Activated CD4-positive, CD25-positive, alpha-beta regulatory T cell (primary cell): ENCODE data around the gene SSBP3.

Source experiments
- DNase-seq, 4 experiments: peaks; one replicate each; lab custom pipeline; 2025; lab: John Stamatoyannopoulos, UW

Gene SSBP3

DNA sequence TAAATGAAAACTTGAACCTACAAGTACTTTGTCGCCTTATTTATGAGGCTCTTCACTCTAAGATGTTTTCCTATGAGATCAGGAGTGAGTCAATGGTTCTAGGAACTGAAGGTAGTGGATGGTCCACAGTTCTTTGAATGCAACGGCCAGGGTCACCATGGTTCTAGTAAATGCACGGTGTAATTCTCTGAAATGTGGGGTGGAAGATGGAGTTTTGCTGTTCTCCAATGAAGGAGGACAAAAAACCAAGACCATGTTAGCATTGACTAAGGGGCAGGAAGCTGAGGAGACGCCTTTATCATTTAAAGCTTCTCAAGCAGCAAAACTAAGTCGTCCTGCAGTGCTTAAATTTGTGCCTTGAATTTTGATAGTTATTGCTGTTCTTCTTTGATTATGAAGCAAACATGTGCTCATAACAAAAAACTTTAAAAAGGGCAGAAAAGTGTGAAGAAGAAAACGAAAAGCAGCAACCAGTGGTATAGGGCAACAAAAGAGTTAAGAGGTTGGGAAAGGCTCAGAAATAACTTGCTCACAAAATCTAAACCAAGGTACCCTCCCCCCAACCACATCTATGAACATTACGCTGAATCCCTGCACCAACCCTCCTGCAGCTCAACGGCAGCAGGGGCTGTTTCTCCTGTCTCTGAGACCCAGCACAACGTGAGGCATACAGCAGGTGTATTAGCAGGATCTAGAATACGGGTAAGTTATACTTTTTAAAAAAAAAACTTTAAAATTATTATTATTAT, 121.2 kb downstream of the SSBP3 start:
- no peak for DNase-seq

- DNase-seq: no peak
These were observed 122.4 kb downstream of the SSBP3 start for GRCh38 chr1:54283635-54284385.

DNA sequence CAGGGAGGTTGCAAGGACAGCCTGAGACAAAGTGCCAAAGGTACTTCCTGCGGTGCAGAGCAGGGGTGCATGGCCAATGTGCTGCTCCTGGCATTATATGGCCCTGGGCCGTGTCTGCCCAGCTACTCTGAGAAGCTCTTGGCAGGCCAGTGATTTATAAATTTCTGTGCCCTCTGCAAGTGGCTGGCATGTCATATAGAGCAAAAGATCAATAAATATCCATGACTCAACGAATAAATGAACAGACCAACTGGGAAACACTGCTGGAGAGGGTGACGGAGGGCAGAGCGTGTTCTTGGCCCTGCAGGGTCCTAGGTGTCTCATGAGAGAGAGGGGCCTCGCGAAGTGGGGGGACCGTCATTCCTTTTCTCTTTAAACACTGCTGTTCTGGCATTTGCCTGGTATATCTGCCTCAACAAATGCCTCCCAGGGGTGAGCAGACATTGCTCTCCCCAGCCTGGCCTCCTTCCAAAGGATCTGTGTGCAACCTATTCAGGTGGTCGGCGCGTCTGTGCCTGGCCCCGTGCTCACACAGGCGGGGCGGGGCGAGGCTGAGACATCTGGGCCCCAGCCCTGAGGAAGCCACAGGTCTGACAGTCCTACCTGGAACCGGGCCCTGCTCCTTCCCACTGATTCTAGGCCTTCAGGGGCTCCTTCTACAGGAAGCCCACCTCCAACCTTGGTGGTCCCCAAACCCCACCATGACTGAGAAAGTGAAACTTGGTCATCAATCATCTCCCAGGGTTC, 123.9 kb downstream of the SSBP3 start:
- DNase-seq: no peak

DNA sequence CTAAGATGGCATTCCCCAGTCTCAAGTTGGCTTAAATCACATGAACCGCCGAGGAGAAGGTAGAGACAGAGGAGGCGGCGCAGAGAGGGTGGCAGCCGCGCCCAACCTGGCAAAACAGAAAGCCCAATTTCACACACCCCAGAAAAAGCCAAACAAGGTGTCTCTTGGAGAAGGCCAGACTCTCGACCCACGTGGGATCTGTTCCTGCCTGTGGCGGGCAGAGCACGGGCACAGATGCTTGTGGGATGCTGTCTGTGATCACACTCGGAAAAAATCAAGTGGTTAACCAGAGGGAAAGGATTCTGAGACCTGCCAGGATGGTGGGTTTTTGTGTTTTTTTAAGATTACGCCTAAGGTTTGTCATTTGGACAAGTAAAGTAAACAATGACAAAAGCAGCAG, 125.5 kb downstream of the SSBP3 start:
- no peak for DNase-seq

DNA sequence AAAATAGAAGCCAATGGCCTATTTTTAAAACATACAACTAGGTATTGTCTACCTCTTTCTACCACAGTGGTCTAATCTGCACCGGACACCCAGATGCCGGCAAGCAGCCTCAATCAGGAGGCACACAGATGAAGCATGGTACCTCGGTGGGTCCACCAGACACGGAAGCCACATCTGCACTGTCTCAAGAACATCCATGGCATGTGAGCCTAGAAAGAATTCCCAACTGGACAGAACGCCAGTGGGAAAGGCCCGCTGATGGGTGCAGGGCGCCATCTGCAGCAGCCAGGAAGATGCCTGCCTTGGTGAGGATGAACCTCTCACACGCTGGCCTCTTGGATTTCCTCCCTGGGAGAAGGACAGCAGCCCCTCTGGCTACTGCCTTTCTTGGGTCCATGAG, 126.7 kb downstream of the SSBP3 start:
- DNase-seq: no peak

DNA sequence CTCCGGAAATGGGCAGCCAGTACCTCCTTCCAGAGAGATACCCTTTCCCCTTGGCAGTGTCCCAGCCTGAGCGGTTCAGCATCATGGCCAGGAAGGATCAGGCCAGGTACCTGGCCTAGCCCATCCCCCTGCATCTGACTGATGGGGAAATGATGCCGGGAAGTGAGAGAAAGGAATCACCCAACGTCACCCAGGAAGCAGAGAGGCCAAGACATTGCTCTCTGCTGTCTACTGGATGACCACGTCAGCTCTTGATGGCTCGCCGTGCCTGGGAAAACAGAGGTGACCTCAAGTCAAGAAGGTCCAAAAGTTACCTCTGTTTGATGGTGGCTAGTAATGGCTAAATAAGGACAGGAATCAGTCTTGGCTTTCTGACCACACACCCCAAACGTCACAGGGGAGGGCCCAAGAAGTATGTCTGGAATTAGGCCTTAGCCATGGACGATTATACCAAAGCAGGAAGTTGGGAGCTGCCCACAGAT, 127.2 kb downstream of the SSBP3 start:
- DNase-seq: no peak

DNA sequence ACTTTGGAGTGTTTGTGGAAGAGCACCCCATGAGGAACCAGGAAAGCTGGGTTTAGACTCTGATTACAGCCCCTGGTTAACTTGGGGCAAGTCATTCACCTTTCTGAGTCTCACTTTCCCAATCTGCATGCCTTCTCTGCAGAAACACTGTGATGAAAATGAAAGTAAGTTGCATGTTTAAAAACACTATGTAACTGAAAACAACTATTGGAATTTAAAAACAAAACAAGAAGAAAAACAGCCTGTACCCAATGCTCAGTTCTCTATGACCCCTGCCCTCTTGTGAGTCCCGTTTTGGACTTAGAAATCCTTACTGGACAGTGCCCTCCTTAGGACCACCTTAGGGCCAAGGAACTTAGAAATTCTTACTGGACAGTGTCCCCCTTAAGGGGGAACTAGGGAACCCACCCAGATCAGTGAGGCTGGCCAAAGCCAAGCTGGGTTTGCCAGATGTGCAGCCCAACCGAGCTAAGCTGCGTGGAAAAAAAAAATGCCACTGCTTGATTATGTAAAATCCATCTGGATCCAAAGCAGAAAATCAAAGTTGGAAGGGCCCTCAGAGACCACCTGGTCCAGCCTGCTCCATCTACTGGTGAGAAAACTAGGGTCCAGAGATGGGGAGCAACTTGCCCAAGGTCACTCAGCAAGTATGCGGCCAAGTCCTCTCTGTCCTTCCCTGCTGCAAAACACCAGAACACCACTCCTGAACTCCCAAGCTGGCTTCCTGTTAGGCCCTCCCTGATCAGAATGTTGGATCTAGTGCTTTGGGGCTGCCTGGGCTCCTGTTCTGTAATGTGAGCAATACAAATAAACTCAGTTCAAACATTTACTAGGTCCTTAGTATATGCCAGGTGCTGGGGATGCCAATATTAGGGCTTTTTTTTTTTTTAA, 128.5 kb downstream of the SSBP3 start:
- DNase-seq: no peak

DNA sequence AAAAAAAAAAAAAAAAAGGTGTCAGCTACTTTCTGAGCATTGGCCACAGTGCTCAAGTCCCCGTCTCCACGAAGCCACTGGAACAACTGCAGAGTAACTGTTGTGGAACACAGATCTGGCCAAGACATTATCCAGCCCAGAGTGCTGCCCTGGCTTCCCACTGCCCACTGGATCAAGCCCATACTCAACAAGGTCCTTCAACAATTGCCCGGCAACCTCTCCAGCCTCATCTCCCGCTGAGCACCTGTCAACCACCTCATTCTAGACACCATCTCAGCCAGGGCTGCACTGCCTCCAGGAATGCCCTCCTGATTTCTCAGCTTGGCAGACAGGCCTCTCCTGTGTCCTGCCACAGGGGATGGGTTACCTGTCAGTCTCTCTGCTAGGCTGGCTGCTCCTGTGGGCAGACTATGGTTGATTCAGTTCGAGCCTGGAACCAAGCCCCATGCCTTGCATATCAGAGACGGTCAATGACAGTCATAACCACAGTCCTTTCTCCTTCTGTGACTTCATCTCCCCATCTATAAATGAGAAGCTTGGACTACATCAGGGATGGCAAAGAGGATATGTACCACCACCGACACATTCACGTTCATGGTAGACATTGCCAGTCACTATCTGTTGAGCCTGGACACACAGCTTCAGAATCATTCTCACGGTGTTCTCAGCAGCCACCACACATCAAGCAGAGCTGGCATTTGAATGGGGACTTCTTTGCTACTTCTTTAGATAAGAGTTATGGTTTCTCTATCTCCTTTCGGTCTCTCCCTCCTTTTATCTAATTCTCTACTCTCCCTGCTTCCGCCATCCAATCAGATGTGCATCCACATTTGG, 129.4 kb downstream of the SSBP3 start:
- DNase-seq: no peak

DNA sequence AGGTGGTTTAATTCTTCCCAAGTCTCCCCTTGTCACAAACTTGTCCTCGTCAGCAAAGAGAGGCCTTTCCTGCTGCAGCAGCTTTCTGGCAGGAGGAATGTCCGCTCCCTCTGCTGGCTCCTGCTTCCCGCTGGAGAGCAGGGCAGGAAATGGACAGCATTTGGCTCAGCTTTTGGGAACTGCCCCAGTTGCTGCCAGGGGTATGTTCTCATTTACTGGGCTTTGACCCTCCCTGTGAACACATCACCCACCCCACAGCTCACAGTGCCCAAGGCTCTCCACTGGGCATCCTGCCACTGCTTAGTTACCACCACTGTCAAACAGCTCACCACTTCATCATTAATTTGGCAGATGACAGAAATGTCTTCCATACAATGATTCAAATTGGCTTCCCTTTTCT, 130.8 kb downstream of the SSBP3 start:
- DNase-seq: no peak

- no peak for DNase-seq
These were observed 131.3 kb downstream of the SSBP3 start for GRCh38 chr1:54274881-54275280.

- no peak for DNase-seq
These were observed 131.7 kb downstream of the SSBP3 start for GRCh38 chr1:54274448-54274847.

DNA sequence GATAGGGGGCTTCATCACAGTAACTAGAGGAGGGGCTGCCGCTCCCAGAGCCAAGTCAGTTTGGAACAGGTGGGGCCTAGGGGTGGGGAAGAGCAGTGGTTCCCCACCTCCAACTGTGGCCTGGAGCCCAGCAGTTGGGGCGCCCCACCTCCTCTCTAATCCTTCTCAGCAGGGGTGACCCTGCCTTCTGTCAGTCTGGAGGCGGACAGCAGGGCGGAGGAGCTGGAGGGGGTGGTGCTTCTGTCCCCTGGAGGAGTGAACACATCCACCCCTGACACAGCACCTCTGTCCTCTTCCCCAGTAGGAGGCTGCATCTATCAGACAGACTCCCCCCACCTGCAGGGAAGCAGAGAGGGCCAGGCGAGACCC, 132.4 kb downstream of the SSBP3 start:
- no peak for DNase-seq

GRCh38 chr1:54273092-54273794, 133.0 kb downstream of the SSBP3 start:
- no peak for DNase-seq

DNA sequence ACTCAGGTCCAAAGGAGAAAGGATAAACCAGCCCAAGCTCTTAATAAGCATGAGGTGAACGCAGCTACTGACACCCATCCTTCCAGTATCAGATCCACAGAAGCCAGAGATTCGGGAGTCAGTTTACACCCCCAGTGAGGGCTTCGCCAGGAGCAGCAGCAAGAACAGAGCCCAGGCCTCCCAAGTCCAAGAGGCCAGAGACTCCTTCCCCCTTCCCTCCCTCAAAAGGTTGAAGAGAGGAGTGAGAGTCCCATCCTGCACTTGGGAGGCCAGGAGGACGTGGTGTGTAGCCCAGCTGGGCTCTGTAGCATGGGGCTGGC, 133.5 kb downstream of the SSBP3 start:
- no peak for DNase-seq

DNA sequence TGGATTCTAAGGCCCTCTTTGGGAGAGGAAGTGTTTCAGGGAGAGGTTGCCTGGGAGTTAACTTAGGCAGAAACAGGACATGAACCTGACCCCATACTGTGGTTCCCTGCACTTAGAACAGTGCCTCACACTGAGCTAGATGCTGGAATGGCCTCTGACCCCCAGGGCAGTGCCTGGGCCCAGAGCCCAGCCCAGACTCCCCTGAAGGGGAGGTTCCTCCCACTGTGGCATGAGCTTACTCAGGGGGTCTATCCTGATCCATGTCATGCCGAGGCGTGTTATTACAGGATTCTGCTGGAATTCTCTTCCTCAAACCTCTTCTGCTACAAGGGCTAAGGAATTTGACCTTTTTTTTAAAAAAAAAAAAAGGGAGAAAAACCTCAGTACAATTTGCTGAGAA, 134.1 kb downstream of the SSBP3 start:
- no peak for DNase-seq

GRCh38 chr1:54271341-54271740, 134.9 kb downstream of the SSBP3 start:
- DNase-seq: no peak

GRCh38 chr1:54270543-54270942, 135.7 kb downstream of the SSBP3 start:
- no peak for DNase-seq

DNA sequence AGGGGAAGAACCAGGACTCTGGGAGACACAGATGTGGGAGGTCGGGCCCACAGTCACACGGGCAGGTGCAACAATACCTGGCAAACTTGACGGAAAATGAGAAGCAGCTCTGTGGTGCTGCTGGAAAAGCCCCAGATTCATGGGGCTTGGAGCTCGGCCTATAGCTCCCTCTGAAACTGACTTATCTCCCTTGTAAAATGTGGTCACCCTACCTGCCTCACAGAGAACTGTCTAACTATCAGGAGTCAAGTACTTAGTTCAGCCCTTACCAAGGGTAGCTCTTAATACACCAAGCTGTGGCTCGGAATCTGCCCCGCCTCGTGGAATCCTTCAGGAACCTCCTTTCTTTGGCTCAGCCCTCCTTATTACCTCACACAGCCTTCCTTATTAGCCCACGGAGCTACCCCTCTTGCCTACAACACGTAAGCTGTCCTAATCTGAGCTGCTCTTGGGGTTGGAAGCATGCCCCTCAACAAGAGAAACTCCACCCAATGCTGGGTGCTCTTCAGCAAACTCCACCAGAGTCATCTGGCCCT, 137.4 kb downstream of the SSBP3 start:
- DNase-seq: no peak

DNA sequence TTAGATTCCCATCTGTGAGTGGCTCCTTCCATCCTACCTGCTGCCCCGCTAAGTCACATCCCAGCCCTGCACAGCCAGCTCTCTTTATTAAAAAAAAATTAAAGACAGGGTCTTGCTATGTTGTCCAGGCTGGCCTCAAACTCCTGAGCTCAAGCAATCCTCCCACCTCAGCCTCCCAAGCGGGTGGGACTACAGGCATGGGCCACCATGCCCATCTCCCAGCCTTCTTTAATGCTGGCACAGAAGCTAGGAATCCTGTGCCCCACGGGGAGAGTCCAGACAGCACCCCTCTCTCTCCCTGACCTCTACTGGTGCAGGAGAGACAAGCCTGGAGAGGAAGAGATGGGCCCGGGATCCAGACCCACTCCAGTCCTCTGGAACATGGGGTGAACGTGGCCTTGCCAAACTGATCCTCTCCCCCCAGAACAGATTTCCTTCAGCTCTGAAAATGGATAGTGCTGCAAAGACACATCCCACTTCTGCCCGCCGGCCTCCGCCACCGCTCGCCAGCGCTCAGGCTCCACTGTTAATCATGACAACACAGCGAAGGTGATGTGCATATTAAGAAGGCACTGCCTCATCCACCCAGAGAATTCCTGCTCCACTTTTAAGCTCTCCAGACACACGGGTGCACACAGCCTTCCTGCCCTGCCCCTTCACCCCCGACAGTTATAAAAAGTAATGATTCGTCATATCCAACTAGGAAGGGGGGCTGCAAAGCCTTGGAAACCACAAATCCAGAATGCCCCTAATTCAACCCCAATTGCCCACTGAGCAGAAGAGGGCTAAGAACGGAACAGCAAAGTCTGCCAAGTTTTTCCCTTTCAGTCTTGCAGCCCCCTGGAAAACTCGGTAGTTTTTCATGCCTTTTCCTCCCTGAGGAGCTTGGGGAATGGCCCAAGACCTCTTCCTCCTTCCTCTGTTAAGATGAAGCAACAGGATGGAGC, 138.1 kb downstream of the SSBP3 start:
- no peak for DNase-seq
